AG04450 (cell line): Measurements from ENCODE around the gene RNF17. TPM values are rescaled to one million over a fixed set of nuclear protein-coding genes. Genes with fewer than 3 reads are reported as not detected.

Source experiments
- CTCF ChIA-PET: fragments of 300-600, 350-600 bp; formaldehyde crosslinking; extraction: SDS; loops from one replicate; lab custom pipeline; 2022; ENCODE audit warnings: antibody characterized with exemption, inconsistent platforms; lab: Charles Lee
- POLR2A ChIA-PET: fragments of 350-600 bp; formaldehyde crosslinking; extraction: SDS; loops from one replicate; lab custom pipeline; 2021; ENCODE audit warnings: antibody characterized with exemption, inconsistent platforms; lab: Yijun Ruan, JAX
- DNase-seq: peaks from one replicate; pipeline ENCODE4 v3.0.0-alpha.2; 2011; ENCODE audit warnings: low read depth, low spot score
- H3K27ac ChIP-seq: one replicate; pipeline ENCODE4 v1.5.1; 2012; ENCODE audit warnings: low read depth, low read length, control low read depth
- H3K27me3 ChIP-seq: one replicate; pipeline ENCODE4 v1.6.0; 2012; ENCODE audit warnings: low read length; ENCODE audit not compliant: control insufficient read depth, insufficient read depth
- H3K4me3 ChIP-seq: 2 replicates; pipeline ENCODE4 v1.5.1; 2011; ENCODE audit warnings: mild to moderate bottlenecking, low read depth, low read length, control low read depth
- H3K9me3 ChIP-seq: 2 replicates; pipeline ENCODE4 v1.5.1; 2012; ENCODE audit warnings: low read length; ENCODE audit not compliant: control insufficient read depth, insufficient read depth
- polyA plus RNA-seq: library from polyadenylated mRNA; depleted of rRNA; stranded (reverse); fragments of >200 nt; gene quantifications from 2 replicates; pipeline ENCODE4 v1.2.3, GENCODE V29; 2011
- TF ChIP-seq, protein P1 (sequence below): IDR thresholded peaks from 2 replicates; pipeline ENCODE4 v1.5.1; 2011; ENCODE audit warnings: low read depth, low read length, control low read depth, inconsistent platforms

RNF17 gene
- polyA plus RNA-seq, 1 experiment, result 0.05 TPM

DNA sequence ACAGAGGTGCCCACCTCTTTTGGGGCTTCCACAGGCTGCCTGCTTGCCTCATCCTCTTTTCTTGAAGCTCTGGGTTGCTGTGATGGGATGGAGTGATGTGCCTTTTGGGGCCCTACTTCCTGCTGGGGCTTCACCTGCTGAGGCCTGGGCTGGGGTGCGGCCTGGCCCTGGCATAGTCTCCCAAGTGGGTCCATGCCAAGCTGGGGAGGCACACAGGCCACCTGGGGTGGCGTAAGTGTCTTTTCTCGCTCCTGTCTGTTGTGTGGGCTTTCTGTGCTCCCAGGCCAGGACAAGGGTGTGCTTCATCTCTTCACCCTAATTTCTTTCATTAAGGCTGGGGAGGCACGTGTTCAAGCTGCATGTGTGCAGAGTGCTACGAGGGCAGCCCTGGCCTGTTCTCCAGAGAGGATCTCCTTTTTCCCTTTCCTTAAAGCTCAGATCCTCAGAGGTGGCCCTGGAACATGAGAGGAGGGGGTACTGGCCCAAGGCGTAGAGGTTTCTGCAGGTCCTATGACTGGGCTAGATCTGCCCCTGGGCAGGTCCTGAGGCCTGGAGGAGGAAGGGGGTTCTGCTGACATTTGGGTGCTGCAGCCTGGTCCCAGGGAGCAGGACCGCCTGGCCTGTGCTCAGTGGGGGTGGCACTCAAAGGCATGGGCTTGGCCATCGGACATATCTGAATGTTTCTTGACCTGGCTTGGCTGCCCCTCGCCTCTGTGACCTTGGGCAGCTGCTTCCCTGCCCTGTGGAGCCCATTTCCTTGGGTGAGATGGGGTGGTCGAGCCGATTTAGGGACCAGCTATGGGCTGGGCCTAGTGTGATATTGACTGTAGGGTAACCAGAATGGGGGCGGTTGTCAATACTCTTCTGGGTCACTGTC lies 23.7 kb upstream of the RNF17 start:
- TF ChIP-seq, protein P1, sequence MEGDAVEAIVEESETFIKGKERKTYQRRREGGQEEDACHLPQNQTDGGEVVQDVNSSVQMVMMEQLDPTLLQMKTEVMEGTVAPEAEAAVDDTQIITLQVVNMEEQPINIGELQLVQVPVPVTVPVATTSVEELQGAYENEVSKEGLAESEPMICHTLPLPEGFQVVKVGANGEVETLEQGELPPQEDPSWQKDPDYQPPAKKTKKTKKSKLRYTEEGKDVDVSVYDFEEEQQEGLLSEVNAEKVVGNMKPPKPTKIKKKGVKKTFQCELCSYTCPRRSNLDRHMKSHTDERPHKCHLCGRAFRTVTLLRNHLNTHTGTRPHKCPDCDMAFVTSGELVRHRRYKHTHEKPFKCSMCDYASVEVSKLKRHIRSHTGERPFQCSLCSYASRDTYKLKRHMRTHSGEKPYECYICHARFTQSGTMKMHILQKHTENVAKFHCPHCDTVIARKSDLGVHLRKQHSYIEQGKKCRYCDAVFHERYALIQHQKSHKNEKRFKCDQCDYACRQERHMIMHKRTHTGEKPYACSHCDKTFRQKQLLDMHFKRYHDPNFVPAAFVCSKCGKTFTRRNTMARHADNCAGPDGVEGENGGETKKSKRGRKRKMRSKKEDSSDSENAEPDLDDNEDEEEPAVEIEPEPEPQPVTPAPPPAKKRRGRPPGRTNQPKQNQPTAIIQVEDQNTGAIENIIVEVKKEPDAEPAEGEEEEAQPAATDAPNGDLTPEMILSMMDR, result no peak
- no peak overlapping the region for H3K4me3 ChIP-seq
- CTCF ChIA-PET, result interaction anchor here (0.5 kb wide), 1 partner anchor 12 kb away, joined by 8 read pairs; no protein-coding TSS in a partner anchor
- POLR2A ChIA-PET, result no interaction called here
- no peak for DNase-seq
- no peak overlapping the region for H3K27ac ChIP-seq
- peaks cover 4% of the 10 kb centered on the region for H3K27me3 ChIP-seq
- no peaks in the 10 kb centered on the region for H3K9me3 ChIP-seq

DNA sequence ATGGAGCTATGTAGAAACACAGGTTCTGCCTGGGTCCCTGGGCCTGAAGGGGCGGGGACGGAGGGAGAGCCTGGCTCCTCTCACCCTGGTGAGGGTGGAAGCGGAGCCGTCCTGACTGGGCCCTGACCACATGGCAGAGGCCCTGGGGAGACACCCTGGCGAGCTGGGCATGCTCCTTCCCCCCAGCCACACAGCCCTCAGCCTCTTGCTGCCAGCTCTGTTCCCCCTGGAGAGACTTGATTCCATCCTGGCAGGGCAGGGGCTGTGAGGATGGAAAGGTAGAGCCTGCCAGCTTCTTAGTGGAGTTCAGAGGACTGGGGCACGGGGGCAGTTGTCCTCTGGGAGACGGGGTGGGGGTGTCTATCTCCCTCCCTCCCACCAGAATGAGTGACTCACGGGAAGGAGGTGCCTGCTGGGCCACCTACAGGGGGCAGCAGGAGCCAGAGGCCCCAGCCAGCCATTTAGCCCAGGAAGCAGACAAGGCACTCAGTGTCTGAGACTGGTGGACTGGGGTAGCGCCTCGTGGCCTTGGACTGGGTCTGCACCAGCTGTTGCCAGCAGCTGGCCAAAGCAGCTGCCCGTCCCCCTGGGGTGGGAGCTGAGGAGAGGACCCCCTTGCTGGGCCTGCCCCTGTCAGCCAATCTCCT lies 22.8 kb upstream of the RNF17 start:
- H3K9me3 ChIP-seq, result no peaks in the 10 kb centered on the region
- ChIA-PET POLR2A (no interaction called here), CTCF (interaction anchor here (0.5 kb wide), 1 partner anchor 13 kb away, joined by 8 read pairs; no protein-coding TSS in a partner anchor)
- no peak overlapping the region for H3K4me3 ChIP-seq
- H3K27ac ChIP-seq, result no peak overlapping the region
- peaks cover 4% of the 10 kb centered on the region for H3K27me3 ChIP-seq
- TF ChIP-seq, protein P1, result no peak
- DNase-seq, result no peak

DNA sequence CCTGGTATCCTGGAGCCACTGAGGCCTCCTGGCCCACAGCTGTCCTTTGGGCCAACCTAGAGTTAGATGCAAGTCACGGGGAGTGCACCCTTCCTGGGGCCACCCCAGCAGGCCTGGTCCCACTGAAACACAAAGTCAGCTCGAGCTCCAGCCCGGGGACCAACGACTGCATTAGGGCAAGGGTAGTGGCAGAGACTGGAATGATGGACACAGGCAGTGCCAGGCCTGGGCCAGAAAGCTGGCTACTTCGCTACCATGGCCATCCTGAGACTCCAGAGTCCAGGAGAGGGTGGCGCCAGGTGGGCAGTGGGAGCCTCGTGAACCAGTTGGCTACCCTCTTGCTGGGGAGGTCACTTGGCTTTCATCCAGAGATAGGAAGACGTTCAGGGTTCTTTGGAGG lies 22.2 kb upstream of the RNF17 start:
- ChIA-PET POLR2A (no interaction called here), CTCF (no interaction called here)
- no peak overlapping the region for H3K4me3 ChIP-seq
- no peak for DNase-seq
- H3K27me3 ChIP-seq, result peaks cover 8% of the 10 kb centered on the region
- no peak overlapping the region for H3K27ac ChIP-seq
- TF ChIP-seq, protein P1, result no peak
- no peaks in the 10 kb centered on the region for H3K9me3 ChIP-seq

DNA sequence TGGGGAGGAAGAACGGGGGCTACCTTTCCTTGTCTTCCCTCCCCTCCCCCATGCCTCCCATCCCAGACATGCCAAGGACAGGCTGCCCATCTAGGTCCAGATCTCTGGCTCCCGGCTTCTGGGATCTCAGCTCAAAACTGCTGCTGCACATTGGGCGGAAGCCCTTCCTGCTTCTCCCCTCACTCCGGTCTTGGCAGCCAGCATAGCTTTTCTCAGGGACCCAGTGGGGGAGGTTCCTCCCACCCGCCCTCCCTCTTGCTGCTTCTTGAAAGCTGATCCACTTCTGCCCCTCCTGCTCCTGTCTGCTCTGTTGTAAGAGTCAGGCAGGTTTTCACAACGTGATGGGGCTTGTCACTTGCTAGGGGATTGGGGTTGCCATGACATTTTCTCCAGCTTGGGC lies 21.7 kb upstream of the RNF17 start:
- Histone ChIP-seq H3K27ac (no peak overlapping the region), H3K27me3 (peaks cover 13% of the 10 kb centered on the region), H3K9me3 (no peaks in the 10 kb centered on the region), H3K4me3 (no peak overlapping the region)
- TF ChIP-seq, protein P1, result no peak
- POLR2A ChIA-PET, result no interaction called here
- CTCF ChIA-PET, result interaction anchor here (1.2 kb wide), 1 partner anchor 15 kb away, joined by 3 read pairs; no protein-coding TSS in a partner anchor
- DNase-seq, result no peak

DNA sequence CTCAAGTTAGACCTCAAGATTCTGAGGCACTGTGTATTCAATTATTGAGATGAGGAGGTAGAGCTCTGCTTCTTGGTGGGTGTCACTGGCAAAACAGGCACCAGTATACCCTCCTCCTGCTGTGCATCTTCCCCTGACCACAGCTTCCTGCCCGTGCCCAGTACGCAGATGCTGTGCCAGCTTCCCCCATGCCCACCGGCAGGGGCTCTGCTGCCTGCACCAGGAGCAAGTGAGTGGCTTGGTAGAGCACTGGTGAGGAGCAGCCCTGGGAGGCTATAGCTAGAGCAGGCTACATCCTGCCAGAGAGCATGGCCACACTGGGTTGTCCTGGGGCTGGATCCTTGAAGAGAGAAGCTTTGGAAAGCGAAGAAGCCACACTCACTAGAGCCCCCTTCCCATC lies 21.0 kb upstream of the RNF17 start:
- H3K4me3 ChIP-seq, result no peak overlapping the region
- no peak for DNase-seq
- CTCF ChIA-PET, result interaction anchor here (1.2 kb wide), 1 partner anchor 16 kb away, joined by 3 read pairs; no protein-coding TSS in a partner anchor
- no peak overlapping the region for H3K27ac ChIP-seq
- H3K27me3 ChIP-seq, result peaks cover 19% of the 10 kb centered on the region
- TF ChIP-seq, protein P1, result no peak
- H3K9me3 ChIP-seq, result no peaks in the 10 kb centered on the region
- POLR2A ChIA-PET, result no interaction called here
